SK-N-SH (cell line): ENCODE data around the gene HHLA2. TPM values are rescaled to one million over a fixed set of nuclear protein-coding genes. Genes with fewer than 3 reads are reported as not detected.
"Not testable (repeated sequence)": the region's sequence is repeated elsewhere in the genome, so short reads cannot be mapped to it uniquely, and the experiment has no call there.

Source experiments
- CTCF ChIA-PET: fragments of 300-600, 350-600 bp; formaldehyde crosslinking; extraction: SDS; loops from one replicate; lab custom pipeline; 2021; lab: Yijun Ruan, JAX
- POLR2A ChIA-PET: fragments of 350-600 bp; sonication (Branson Sonifier 250); formaldehyde crosslinking; extraction: SDS; loops from one replicate; lab custom pipeline; 2020; ENCODE audit warnings: antibody characterized with exemption, inconsistent platforms; lab: Yijun Ruan, JAX
- DNase-seq: peaks from one replicate; pipeline ENCODE4 v3.0.0; 2012
- H2AFZ ChIP-seq: fragments of 200-600 bp; sonication (generic); 2 replicates; pipeline ENCODE4 v1.8.1; 2016; ENCODE audit warnings: antibody characterized with exemption, mild to moderate bottlenecking, low read depth
- H3F3A ChIP-seq: fragments of 200-600 bp; sonication (generic); replicated peaks from 2 replicates; pipeline ENCODE3; 2016; ENCODE audit warnings: antibody characterized with exemption, mild to moderate bottlenecking; ENCODE audit not compliant: insufficient read depth
- H3K27ac ChIP-seq, 2 experiments: fragments of 200-500 bp in 1 of 2; fragments of 200-600 bp in 1 of 2; sonication (Bioruptor generic) in 1 of 2; sonication (generic), shearing (Covaris generic) in 1 of 2; 2 replicates each; pipeline versions ENCODE4 v1.5.1 to v1.6.1; 2014 to 2016; ENCODE audit warnings: low read depth in 2 of 2, inconsistent platforms in 1 of 2, low read length in 1 of 2, mild to moderate bottlenecking in 1 of 2, mixed read lengths in 1 of 2
- H3K27me3 ChIP-seq: fragments of 200-600 bp; sonication (generic), shearing (Covaris generic); 2 replicates; pipeline ENCODE4 v1.6.1; 2016; ENCODE audit warnings: mixed run types; ENCODE audit not compliant: insufficient read depth
- H3K36me3 ChIP-seq, 2 experiments: fragments of 200-500 bp in 1 of 2; fragments of 200-600 bp in 1 of 2; sonication (Bioruptor generic) in 1 of 2; sonication (generic) in 1 of 2; replicated peaks in 1 of 2; 2 replicates each; pipeline versions ENCODE3 to v1.5.1; 2014 to 2016; ENCODE audit warnings: low read length in 1 of 2, mild to moderate bottlenecking in 1 of 2; ENCODE audit not compliant: insufficient read depth in 2 of 2, control insufficient read depth in 1 of 2
- H3K4me1 ChIP-seq, 2 experiments: fragments of 200-500 bp in 1 of 2; fragments of 200-600 bp in 1 of 2; sonication (Bioruptor generic) in 1 of 2; sonication (generic), shearing (Covaris generic) in 1 of 2; 2 replicates each; pipeline versions ENCODE4 v1.5.1 to v1.6.1; 2014 to 2016; ENCODE audit warnings: low read depth in 1 of 2, low read length in 1 of 2, mixed run types in 1 of 2; ENCODE audit not compliant: insufficient read depth in 2 of 2, control insufficient read depth in 1 of 2
- H3K4me2 ChIP-seq: fragments of 200-600 bp; sonication (generic), shearing (Covaris generic); 2 replicates; pipeline ENCODE4 v1.6.1; 2017; ENCODE audit warnings: mixed run types
- H3K4me3 ChIP-seq, 2 experiments: fragments of 200-500 bp in 1 of 2; fragments of 200-600 bp in 1 of 2; sonication (Bioruptor generic) in 1 of 2; sonication (generic), shearing (Covaris generic) in 1 of 2; 2 replicates each; pipeline versions ENCODE4 v1.5.1 to v1.8.1; 2014 to 2016; ENCODE audit warnings: low read depth in 2 of 2, inconsistent platforms in 1 of 2, low read length in 1 of 2, mild to moderate bottlenecking in 1 of 2, mixed read lengths in 1 of 2, moderate library complexity in 1 of 2
- H3K79me2 ChIP-seq: fragments of 200-600 bp; sonication (generic); 2 replicates; pipeline ENCODE4 v1.8.1; 2017; ENCODE audit warnings: mild to moderate bottlenecking; ENCODE audit not compliant: insufficient read depth
- H3K9ac ChIP-seq: fragments of 200-600 bp; sonication (generic); 2 replicates; pipeline ENCODE4 v1.6.1; 2017; ENCODE audit warnings: mixed run types
- H3K9me2 ChIP-seq: fragments of 200-600 bp; sonication (generic); 2 replicates; pipeline ENCODE4 v1.6.1; 2017; ENCODE audit warnings: mixed run types
- H3K9me3 ChIP-seq: fragments of 200-600 bp; sonication (generic); 2 replicates; pipeline ENCODE4 v1.6.1; 2017; ENCODE audit warnings: mixed run types, mild to moderate bottlenecking, moderate library complexity
- H4K20me1 ChIP-seq: fragments of 200-600 bp; sonication (generic); 2 replicates; pipeline ENCODE4 v1.6.1; 2017; ENCODE audit warnings: mild to moderate bottlenecking, mixed run types; ENCODE audit not compliant: insufficient read depth
- CHD2 ChIP-seq: fragments of 150-350 bp; IDR thresholded peaks from 2 replicates; pipeline ENCODE4 v1.6.1; 2018; ENCODE audit warnings: low read length; ENCODE audit not compliant: partially characterized antibody
- ELF1 ChIP-seq: IDR thresholded peaks from 2 replicates; pipeline ENCODE4 v1.4.0; 2012
- EP300 ChIP-seq, 2 experiments: IDR thresholded peaks; 2 replicates each; pipeline versions ENCODE4 v1.4.0 to v1.6.1; 2012; ENCODE audit warnings: borderline replicate concordance in 1 of 2, low read depth in 1 of 2, low read length in 1 of 2
- FOXJ3 ChIP-seq: sonication (generic); formaldehyde crosslinking; IDR thresholded peaks from 2 replicates; pipeline ENCODE4 v1.5.1; 2020; ENCODE audit warnings: mild to moderate bottlenecking, missing genetic modification reagents
- FOXM1 ChIP-seq: IDR thresholded peaks from 2 replicates; pipeline ENCODE4 v1.4.0; 2012; ENCODE audit warnings: low read depth, mild to moderate bottlenecking
- GABPA ChIP-seq: IDR thresholded peaks from 2 replicates; pipeline ENCODE4 v1.4.0; 2012; ENCODE audit warnings: low read depth, mild to moderate bottlenecking
- MEF2A ChIP-seq: IDR thresholded peaks from 2 replicates; pipeline ENCODE4 v1.4.0; 2012; ENCODE audit warnings: low read depth, borderline replicate concordance
- MXI1 ChIP-seq: IDR thresholded peaks from 2 replicates; pipeline ENCODE4 v1.6.1; 2012; ENCODE audit warnings: mild to moderate bottlenecking, low read depth, low read length, improper control_type of control experiment
- RAD21 ChIP-seq: IDR thresholded peaks from 2 replicates; pipeline ENCODE4 v1.6.1; 2012; ENCODE audit warnings: mild to moderate bottlenecking, low read length
- RCOR1 ChIP-seq: fragments of 150-350 bp; IDR thresholded peaks from 2 replicates; pipeline ENCODE4 v1.6.1; 2017; ENCODE audit warnings: antibody characterized with exemption, low read length
- RXRA ChIP-seq: IDR thresholded peaks from 2 replicates; pipeline ENCODE4 v1.4.0; 2012; ENCODE audit warnings: low read depth, mild to moderate bottlenecking, borderline replicate concordance
- TAF1 ChIP-seq: IDR thresholded peaks from 2 replicates; pipeline ENCODE4 v1.6.1; 2012; ENCODE audit warnings: low read depth, mild to moderate bottlenecking, low read length, moderate library complexity, borderline replicate concordance
- TCF12 ChIP-seq: IDR thresholded peaks from 2 replicates; pipeline ENCODE4 v1.4.0; 2012
- TEAD4 ChIP-seq: IDR thresholded peaks from 2 replicates; pipeline ENCODE4 v1.4.0; 2012; ENCODE audit warnings: mild to moderate bottlenecking, borderline replicate concordance; ENCODE audit not compliant: insufficient read depth
- WGBS: methylation state at CpG from one replicate; pipeline ENCODE4 v1.1.6; 2017; ENCODE audit warnings: low lambda C conversion rate; 5-methylcytosine and 5-hydroxymethylcytosine counted together
- polyA plus RNA-seq, 3 experiments: library from polyadenylated mRNA; depleted of rRNA; stranded (reverse); fragments of >200 nt; gene quantifications; 2 replicates each; pipeline ENCODE4 v1.2.3, GENCODE V29; 2012
- TF ChIP-seq, protein P1 (sequence below): fragments of 150-350 bp; IDR thresholded peaks from 2 replicates; pipeline ENCODE4 v1.6.1; 2017; ENCODE audit warnings: antibody characterized with exemption, low read length, low read depth, borderline replicate concordance
- TF ChIP-seq, protein P2 (sequence below): fragments of 200-600 bp; sonication (generic); IDR thresholded peaks from 2 replicates; pipeline ENCODE4 v1.6.1; 2017; ENCODE audit warnings: antibody characterized with exemption, mild to moderate bottlenecking, moderate library complexity
- TF ChIP-seq, protein P3 (sequence below): IDR thresholded peaks from 2 replicates; pipeline ENCODE4 v1.4.0; 2012; ENCODE audit warnings: low read depth, borderline replicate concordance
- TF ChIP-seq, protein P4 (sequence below): IDR thresholded peaks from 2 replicates; pipeline ENCODE4; 2012

HHLA2 gene
- polyA plus RNA-seq, 1 of the 3 experiments (the other 2 are of a cell fraction), result not detected

DNA sequence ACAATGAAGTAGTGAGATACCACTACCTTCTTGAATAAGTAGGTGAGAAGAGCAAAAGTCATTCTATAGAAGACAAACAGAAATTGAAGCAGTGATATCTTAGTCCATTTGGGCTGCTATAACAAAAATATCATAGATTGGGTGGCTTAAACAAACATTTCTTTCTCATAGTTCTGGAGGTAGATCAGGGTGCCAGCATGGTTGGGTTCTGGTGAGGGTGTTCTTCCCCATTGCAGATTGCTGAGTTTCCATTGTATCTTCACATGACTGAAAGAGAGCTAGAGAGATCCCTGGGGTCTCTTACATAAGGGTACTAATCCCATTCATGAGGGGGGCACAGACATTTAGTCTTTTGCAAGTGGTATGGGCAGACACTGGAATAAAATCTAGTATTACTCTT is 41.2 kb upstream of the HHLA2 start:
- CTCF ChIA-PET, result interaction anchor here (0.8 kb wide), 1 partner anchor 12 kb away, joined by 3 read pairs; no protein-coding TSS in a partner anchor
- H3K79me2 ChIP-seq, result no peaks in the 10 kb centered on the region
- TF ChIP-seq MXI1, result no peak
- no peak for TF ChIP-seq EP300 (IDR thresholded peaks at IDR 0.05; ENCODE audit: borderline replicate concordance in 1 of 2, low read depth in 1 of 2, low read length in 1 of 2)
- TF ChIP-seq TEAD4, result no peak
- no peak for TF ChIP-seq FOXJ3 (CRISPR knock-in tag)
- TF ChIP-seq RXRA, result no peak
- no peak for TF ChIP-seq FOXM1
- TF ChIP-seq, protein P1, sequence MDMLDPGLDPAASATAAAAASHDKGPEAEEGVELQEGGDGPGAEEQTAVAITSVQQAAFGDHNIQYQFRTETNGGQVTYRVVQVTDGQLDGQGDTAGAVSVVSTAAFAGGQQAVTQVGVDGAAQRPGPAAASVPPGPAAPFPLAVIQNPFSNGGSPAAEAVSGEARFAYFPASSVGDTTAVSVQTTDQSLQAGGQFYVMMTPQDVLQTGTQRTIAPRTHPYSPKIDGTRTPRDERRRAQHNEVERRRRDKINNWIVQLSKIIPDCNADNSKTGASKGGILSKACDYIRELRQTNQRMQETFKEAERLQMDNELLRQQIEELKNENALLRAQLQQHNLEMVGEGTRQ, result no peak
- TF ChIP-seq RCOR1, result no peak
- TF ChIP-seq ELF1, result no peak
- TF ChIP-seq RAD21, result no peak
- no peak for TF ChIP-seq TAF1
- no peak for TF ChIP-seq MEF2A
- TF ChIP-seq, protein P2, sequence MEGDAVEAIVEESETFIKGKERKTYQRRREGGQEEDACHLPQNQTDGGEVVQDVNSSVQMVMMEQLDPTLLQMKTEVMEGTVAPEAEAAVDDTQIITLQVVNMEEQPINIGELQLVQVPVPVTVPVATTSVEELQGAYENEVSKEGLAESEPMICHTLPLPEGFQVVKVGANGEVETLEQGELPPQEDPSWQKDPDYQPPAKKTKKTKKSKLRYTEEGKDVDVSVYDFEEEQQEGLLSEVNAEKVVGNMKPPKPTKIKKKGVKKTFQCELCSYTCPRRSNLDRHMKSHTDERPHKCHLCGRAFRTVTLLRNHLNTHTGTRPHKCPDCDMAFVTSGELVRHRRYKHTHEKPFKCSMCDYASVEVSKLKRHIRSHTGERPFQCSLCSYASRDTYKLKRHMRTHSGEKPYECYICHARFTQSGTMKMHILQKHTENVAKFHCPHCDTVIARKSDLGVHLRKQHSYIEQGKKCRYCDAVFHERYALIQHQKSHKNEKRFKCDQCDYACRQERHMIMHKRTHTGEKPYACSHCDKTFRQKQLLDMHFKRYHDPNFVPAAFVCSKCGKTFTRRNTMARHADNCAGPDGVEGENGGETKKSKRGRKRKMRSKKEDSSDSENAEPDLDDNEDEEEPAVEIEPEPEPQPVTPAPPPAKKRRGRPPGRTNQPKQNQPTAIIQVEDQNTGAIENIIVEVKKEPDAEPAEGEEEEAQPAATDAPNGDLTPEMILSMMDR, result no peak
- TF ChIP-seq CHD2, result no peak
- no peak for TF ChIP-seq GABPA
- TF ChIP-seq, protein P3, sequence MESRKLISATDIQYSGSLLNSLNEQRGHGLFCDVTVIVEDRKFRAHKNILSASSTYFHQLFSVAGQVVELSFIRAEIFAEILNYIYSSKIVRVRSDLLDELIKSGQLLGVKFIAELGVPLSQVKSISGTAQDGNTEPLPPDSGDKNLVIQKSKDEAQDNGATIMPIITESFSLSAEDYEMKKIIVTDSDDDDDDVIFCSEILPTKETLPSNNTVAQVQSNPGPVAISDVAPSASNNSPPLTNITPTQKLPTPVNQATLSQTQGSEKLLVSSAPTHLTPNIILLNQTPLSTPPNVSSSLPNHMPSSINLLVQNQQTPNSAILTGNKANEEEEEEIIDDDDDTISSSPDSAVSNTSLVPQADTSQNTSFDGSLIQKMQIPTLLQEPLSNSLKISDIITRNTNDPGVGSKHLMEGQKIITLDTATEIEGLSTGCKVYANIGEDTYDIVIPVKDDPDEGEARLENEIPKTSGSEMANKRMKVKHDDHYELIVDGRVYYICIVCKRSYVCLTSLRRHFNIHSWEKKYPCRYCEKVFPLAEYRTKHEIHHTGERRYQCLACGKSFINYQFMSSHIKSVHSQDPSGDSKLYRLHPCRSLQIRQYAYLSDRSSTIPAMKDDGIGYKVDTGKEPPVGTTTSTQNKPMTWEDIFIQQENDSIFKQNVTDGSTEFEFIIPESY, result no peak
- no peak for TF ChIP-seq TCF12
- TF ChIP-seq, protein P4, sequence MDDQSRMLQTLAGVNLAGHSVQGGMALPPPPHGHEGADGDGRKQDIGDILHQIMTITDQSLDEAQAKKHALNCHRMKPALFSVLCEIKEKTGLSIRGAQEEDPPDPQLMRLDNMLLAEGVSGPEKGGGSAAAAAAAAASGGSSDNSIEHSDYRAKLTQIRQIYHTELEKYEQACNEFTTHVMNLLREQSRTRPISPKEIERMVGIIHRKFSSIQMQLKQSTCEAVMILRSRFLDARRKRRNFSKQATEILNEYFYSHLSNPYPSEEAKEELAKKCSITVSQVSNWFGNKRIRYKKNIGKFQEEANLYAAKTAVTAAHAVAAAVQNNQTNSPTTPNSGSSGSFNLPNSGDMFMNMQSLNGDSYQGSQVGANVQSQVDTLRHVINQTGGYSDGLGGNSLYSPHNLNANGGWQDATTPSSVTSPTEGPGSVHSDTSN, result no peak
- H3K9me2 ChIP-seq, result no peaks in the 10 kb centered on the region
- no peaks in the 10 kb centered on the region for H3K36me3 ChIP-seq
- no peaks in the 10 kb centered on the region for H4K20me1 ChIP-seq
- no peaks in the 10 kb centered on the region; the same call in 1 of the 2 replicates for H3K27me3 ChIP-seq
- no peaks in the 10 kb centered on the region for H3K4me1 ChIP-seq
- H3K9me3 ChIP-seq, result no peaks in the 10 kb centered on the region
- DNase-seq, result no peak
- no peak overlapping the region for H3K4me2 ChIP-seq
- no peak overlapping the region for H3K27ac ChIP-seq
- no peak overlapping the region for H2AFZ ChIP-seq
- POLR2A ChIA-PET, result no interaction called here
- no peak overlapping the region for H3K9ac ChIP-seq
- no peak overlapping the region for H3K4me3 ChIP-seq
- no peaks in the 10 kb centered on the region for H3F3A ChIP-seq

DNA sequence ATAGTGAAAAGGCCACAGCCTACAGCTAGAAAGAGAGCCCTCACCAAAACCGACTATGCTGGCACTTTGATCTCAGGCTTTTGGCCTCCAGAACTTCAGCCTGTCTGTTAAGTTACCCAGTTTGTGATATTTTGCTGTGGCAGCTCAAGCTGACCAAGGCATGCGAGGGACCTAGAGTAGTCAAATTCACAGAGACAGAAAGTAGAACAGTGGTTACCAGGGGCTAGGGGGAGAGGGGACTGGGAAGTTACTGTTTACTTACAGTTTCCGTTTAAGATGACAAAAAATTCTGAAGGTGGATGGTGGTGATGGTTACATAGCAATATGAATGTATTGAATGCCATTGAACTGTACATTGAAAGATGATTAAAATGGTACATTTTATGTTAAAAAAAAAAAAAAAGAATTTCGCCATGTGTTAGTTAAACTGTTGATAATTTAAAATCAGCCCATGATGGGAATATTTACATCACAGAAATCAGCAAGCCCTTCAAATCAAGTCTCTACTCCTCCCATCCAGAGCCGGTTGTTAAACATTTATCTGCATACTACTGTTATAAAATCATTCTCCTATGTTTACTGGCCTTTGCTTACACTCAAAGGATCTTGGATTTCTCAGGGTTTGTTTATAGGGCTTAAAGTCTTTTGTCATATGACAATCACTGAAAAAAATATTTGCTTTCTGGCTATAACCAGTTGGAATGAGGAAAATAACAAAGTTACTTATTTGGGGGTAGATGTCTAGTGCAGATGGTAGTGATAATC is 31.6 kb upstream of the HHLA2 start:
- H3K9me2 ChIP-seq, H3F3A ChIP-seq, H2AFZ ChIP-seq, POLR2A ChIA-PET, H3K27me3 ChIP-seq, H3K4me1 ChIP-seq, H3K9ac ChIP-seq, H3K36me3 ChIP-seq, H3K9me3 ChIP-seq, H4K20me1 ChIP-seq, H3K27ac ChIP-seq, H3K79me2 ChIP-seq, H3K4me2 ChIP-seq, CTCF ChIA-PET, H3K4me3 ChIP-seq: not testable (repeated sequence)
- peak; percentile 2 for DNase-seq
- 84% methylated on average over 5 of the region's 5 CpGs for WGBS

DNA sequence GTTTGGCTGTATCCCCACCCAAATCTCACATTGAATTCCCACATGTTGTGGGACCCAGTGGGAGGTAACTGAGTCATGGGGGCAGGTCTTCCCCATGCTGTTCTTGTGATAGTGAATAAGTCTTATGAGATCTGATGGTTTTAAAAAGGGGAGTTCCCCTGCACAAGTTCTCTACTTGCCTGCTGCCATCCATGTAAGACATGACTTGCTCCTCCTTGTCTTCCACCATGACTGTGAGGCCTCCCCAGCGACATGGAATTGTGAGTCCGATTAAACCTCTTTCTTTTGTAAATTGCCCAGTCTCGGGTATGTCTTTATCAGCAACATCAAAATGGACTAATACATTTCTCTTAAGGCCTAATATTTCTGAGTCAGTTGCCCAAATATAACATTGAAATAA is 28.1 kb upstream of the HHLA2 start:
- H2AFZ ChIP-seq, H3K79me2 ChIP-seq, H3K36me3 ChIP-seq, H3K9me3 ChIP-seq, H3K9me2 ChIP-seq, H3K27ac ChIP-seq, H3K4me3 ChIP-seq, H3K4me2 ChIP-seq, DNase-seq, POLR2A ChIA-PET, H3F3A ChIP-seq, H3K27me3 ChIP-seq, H4K20me1 ChIP-seq, CTCF ChIA-PET, H3K9ac ChIP-seq, H3K4me1 ChIP-seq: not testable (repeated sequence)
- WGBS, result 45% methylated on average over 3 of the region's 3 CpGs
